Trophoblast cell (in vitro differentiated cells and primary cell): Measurements from ENCODE around the gene ITPA.

ENCODE experiments used
- DNase-seq, 2 donors: peaks; one replicate each; pipeline ENCODE4 v3.0.0-alpha.2; 2016
- H2AFZ ChIP-seq: 2 replicates; pipeline ENCODE4 v1.6.1; 2013; ENCODE audit warnings: low read length, moderate library complexity, mild to moderate bottlenecking; ENCODE audit not compliant: insufficient read depth, poor library complexity
- H2AK5ac ChIP-seq: 2 replicates; pipeline ENCODE4 v1.6.1; 2013; ENCODE audit warnings: mild to moderate bottlenecking, low read length
- H2BK120ac ChIP-seq: 2 replicates; pipeline ENCODE4 v1.6.1; 2013; ENCODE audit warnings: low read length, mild to moderate bottlenecking, moderate library complexity; ENCODE audit not compliant: insufficient read depth, poor library complexity
- H2BK12ac ChIP-seq: 2 replicates; pipeline ENCODE4 v1.6.1; 2013; ENCODE audit warnings: mild to moderate bottlenecking, low read length, moderate library complexity
- H2BK5ac ChIP-seq: 2 replicates; pipeline ENCODE4 v1.6.1; 2013; ENCODE audit warnings: low read length, low read depth, moderate library complexity, mild to moderate bottlenecking; ENCODE audit not compliant: poor library complexity
- H3K14ac ChIP-seq: 2 replicates; pipeline ENCODE4 v1.6.1; 2013; ENCODE audit warnings: mild to moderate bottlenecking, low read length
- H3K18ac ChIP-seq: 2 replicates; pipeline ENCODE4 v1.6.1; 2013; ENCODE audit warnings: mild to moderate bottlenecking, low read length
- H3K23ac ChIP-seq: 2 replicates; pipeline ENCODE4 v1.6.1; 2013; ENCODE audit warnings: low read length
- H3K27ac ChIP-seq: 2 replicates; pipeline ENCODE4 v1.5.1; 2013; ENCODE audit warnings: low read depth, mild to moderate bottlenecking, inconsistent platforms, low read length, moderate library complexity
- H3K27me3 ChIP-seq: 2 replicates; pipeline ENCODE4 v1.6.1; 2013; ENCODE audit warnings: inconsistent platforms, mild to moderate bottlenecking, low read length, moderate library complexity; ENCODE audit not compliant: insufficient read depth
- H3K36me3 ChIP-seq, 2 experiments: 1 replicate in 1 of 2; 2 replicates in 1 of 2; pipeline ENCODE4 v1.6.1; 2013; ENCODE audit warnings: low read length in 2 of 2, mild to moderate bottlenecking in 2 of 2, moderate library complexity in 1 of 2; ENCODE audit not compliant: insufficient read depth in 2 of 2, control insufficient read depth in 1 of 2
- H3K4ac ChIP-seq: 2 replicates; pipeline ENCODE4 v1.6.1; 2013; ENCODE audit warnings: low read depth, mild to moderate bottlenecking, low read length, moderate library complexity
- H3K4me1 ChIP-seq, 2 experiments: 1 replicate in 1 of 2; 2 replicates in 1 of 2; pipeline ENCODE4 v1.6.1; 2013; ENCODE audit warnings: low read length in 2 of 2, mild to moderate bottlenecking in 2 of 2, moderate library complexity in 1 of 2; ENCODE audit not compliant: insufficient read depth in 2 of 2, control insufficient read depth in 1 of 2
- H3K4me2 ChIP-seq: 2 replicates; pipeline ENCODE4 v1.6.1; 2013; ENCODE audit warnings: inconsistent platforms, mild to moderate bottlenecking, low read length, moderate library complexity
- H3K4me3 ChIP-seq: 2 replicates; pipeline ENCODE4 v1.5.1; 2013; ENCODE audit warnings: mild to moderate bottlenecking, low read depth, low read length, inconsistent platforms
- H3K79me1 ChIP-seq: one replicate; pipeline ENCODE4 v1.6.1; 2013; ENCODE audit warnings: low read length
- H3K79me2 ChIP-seq: 2 replicates; pipeline ENCODE4 v1.6.1; 2013; ENCODE audit warnings: low read length, mild to moderate bottlenecking; ENCODE audit not compliant: control insufficient read depth, insufficient read depth, poor library complexity
- H3K9ac ChIP-seq: 2 replicates; pipeline ENCODE4 v1.6.1; 2013; ENCODE audit warnings: mild to moderate bottlenecking, low read length
- H3K9me3 ChIP-seq: 2 replicates; pipeline ENCODE4 v1.6.1; 2013; ENCODE audit warnings: low read depth, mild to moderate bottlenecking, control low read depth, inconsistent platforms, low read length; ENCODE audit not compliant: insufficient read depth
- H4K12ac ChIP-seq: 2 replicates; pipeline ENCODE4 v1.6.1; 2013; ENCODE audit warnings: low read depth, mild to moderate bottlenecking, low read length, moderate library complexity
- H4K8ac ChIP-seq: 2 replicates; pipeline ENCODE4 v1.6.1; 2013; ENCODE audit warnings: low read depth, mild to moderate bottlenecking, low read length, moderate library complexity
- H4K91ac ChIP-seq: one replicate; pipeline ENCODE4 v1.6.1; 2013; ENCODE audit warnings: low read depth, mild to moderate bottlenecking, low read length, moderate library complexity
- WGBS: extraction: QIAGEN DNeasy Blood & Tissue Kit; methylation state at CpG from one replicate; pipeline ENCODE4 v1.1.7; 2013; ENCODE audit warnings: missing lambda C conversion rate; ENCODE audit not compliant: insufficient read length, insufficient coverage; ENCODE audit errors: extremely low coverage; 5-methylcytosine and 5-hydroxymethylcytosine counted together

Gene ITPA

DNA sequence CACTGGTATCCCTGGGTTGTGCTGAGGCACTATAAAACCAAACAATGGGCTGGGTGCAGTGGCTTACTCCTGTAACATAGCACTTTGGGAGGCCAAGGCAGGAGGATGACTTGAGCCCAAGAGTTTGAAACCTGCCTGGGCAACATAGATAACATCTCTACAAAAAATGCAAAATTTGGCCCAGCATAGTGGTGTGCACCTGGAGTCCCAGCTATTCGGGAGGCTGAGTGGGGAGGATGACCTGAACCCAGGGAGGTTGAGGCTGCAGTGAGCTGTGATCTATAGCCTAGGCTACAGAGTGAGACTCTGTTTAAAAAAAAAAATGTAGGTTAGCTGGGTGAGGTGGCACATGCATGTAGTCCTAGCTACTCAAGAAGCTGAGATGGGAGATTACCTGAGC, 37.4 kb downstream of the ITPA start:
- Histone ChIP-seq H3K23ac (no peak overlapping the region), H4K91ac (no peak overlapping the region)
- peak in 1 of 2 donors; percentile 63 for DNase-seq

DNA sequence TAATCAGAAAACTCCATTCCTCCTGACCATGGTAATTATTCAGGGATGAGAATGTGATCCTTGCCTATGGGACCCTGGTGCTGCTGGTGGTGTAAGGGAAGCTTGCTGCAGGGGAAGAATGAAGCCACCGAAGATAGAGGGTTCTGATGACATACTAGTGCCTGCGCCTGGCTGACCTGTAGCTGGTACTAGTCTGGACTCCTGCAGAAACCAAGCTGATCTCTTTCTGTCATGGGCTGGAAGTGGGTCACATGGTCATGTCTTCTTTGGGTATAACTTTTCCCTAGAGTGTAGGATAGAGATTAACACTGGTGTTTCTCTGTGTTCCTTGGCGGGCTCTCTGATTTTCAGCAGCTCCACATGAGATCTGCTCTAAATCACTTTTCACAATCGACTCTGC, 38.3 kb downstream of the ITPA start:
- Histone ChIP-seq H4K12ac (no peak overlapping the region), H3K36me3 (peaks cover 7% of the 10 kb centered on the region in 2 experiments), H3K79me2 (no peaks in the 10 kb centered on the region), H3K4me3 (no peak overlapping the region), H2BK5ac (no peak overlapping the region), H3K27ac (no peak overlapping the region), H3K14ac (no peak overlapping the region), H2AFZ (no peak overlapping the region), H4K8ac (no peak overlapping the region), H2BK120ac (no peak overlapping the region), H3K79me1 (no peaks in the 10 kb centered on the region), H3K4ac (no peak overlapping the region), H3K9ac (no peak overlapping the region), H2AK5ac (no peak overlapping the region), H3K23ac (no peak overlapping the region), H4K91ac (no peak overlapping the region), H3K9me3 (no peaks in the 10 kb centered on the region), H3K18ac (no peak overlapping the region), H3K4me2 (no peak overlapping the region), H3K27me3 (peaks cover 15% of the 10 kb centered on the region), H3K4me1 (peaks cover 0 to 7% of the 10 kb centered on the region in 2 experiments), H2BK12ac (no peak overlapping the region)
- no CpG with 5 or more reads among the region's 4 CpGs for WGBS
- peak; percentile 72 to 78 for DNase-seq

More for the DNA sequence above, 37.4 kb downstream of the ITPA start:
- Histone ChIP-seq H3K27me3 (peaks cover 15% of the 10 kb centered on the region), H2AFZ (no peak overlapping the region), H2BK5ac (no peak overlapping the region), H2AK5ac (no peak overlapping the region), H3K4ac (no peak overlapping the region), H3K27ac (no peak overlapping the region), H3K18ac (no peak overlapping the region), H4K8ac (no peak overlapping the region), H3K4me3 (no peak overlapping the region), H4K12ac (no peak overlapping the region), H3K79me1 (no peaks in the 10 kb centered on the region), H3K79me2 (no peaks in the 10 kb centered on the region), H2BK120ac (no peak overlapping the region), H3K4me2 (no peak overlapping the region), H3K36me3 (peaks cover 2% of the 10 kb centered on the region in 2 experiments), H3K4me1 (peaks cover 0 to 7% of the 10 kb centered on the region in 2 experiments), H3K9ac (no peak overlapping the region), H3K14ac (no peak overlapping the region), H3K9me3 (no peaks in the 10 kb centered on the region), H2BK12ac (no peak overlapping the region)
- no CpG with 5 or more reads among the region's 1 CpG for WGBS

DNA sequence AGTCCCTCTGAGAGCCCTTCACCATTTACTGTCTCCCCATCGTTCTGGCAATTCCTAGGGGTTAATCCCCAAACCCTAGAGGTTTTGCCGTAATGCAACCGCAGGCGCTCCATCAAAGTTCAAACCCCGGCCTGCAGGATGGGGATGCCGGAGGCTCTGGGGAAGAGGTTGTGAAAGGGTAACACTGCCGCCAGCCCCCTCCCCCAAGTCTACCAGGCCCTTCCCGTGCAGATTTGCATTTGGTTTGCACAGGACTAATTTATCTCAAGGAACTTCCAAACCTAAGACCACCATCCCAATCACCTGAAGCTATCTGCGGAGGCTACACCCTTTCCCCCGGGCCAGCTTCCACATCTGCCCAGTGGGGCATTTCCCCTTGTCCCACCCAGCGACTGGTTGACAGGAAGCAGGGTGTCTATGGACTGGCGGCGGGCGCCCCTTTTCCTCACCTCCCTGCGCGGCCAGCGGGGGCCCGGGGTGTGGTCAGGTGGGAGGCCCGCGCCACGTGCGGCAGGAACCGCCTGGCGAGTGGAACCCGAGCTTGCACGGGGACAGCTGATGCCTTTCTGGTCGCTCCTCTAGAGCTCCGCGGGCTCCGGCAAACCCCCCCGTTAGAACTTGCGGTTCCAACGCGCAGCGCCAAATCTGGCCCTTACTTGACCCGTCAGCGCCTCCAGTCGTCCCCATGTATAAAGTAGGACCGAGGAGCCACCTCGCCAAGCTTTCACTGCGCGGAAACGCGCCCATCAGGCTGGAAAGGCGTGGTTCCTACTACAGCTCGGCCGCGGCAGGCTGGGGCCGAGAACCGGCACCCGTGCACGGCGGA, 39.1 kb downstream of the ITPA start:
- Histone ChIP-seq H4K91ac (no peak overlapping the region), H2BK12ac (no peak overlapping the region), H3K79me1 (no peaks in the 10 kb centered on the region), H3K4me1 (peaks cover 0 to 7% of the 10 kb centered on the region in 2 experiments), H4K12ac (no peak overlapping the region), H3K4me3 (no peak overlapping the region), H3K9ac (no peak overlapping the region), H3K27ac (no peak overlapping the region), H3K27me3 (peaks cover 15% of the 10 kb centered on the region), H3K36me3 (peaks cover 9 to 10% of the 10 kb centered on the region in 2 experiments), H3K9me3 (no peaks in the 10 kb centered on the region), H3K4me2 (peak overlapping the region; percentile 54), H2AFZ (no peak overlapping the region), H4K8ac (no peak overlapping the region), H3K23ac (no peak overlapping the region), H3K4ac (no peak overlapping the region), H3K14ac (no peak overlapping the region), H3K79me2 (no peaks in the 10 kb centered on the region), H3K18ac (no peak overlapping the region), H2BK120ac (no peak overlapping the region), H2AK5ac (no peak overlapping the region), H2BK5ac (no peak overlapping the region)
- peak; percentile 32 to 60 for DNase-seq
- no CpG with 5 or more reads among the region's 53 CpGs for WGBS

DNA sequence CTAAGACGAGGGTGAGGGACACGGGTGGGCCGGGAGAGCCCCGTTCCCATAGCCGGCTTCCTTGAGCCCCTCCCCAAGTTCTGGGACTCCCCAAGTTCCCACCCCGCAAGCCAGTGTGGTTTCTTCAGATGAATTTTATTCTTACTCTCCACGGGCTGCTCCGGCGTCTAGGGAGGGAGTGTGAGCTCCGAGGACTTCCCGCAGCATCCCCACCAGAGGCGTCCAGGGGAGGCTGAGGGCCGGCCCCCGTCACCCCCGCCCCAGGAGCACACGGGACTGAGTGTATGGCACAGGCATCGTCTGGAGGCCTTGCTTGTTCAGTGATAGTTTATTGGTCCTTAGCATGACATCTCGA, 39.7 kb downstream of the ITPA start:
- no peak overlapping the region for H3K14ac ChIP-seq
- peaks cover 15% of the 10 kb centered on the region for H3K27me3 ChIP-seq
- no CpG with 5 or more reads among the region's 18 CpGs for WGBS
- H3K23ac ChIP-seq = no peak overlapping the region
- no peak overlapping the region for H3K18ac ChIP-seq
- peaks cover 0 to 7% of the 10 kb centered on the region in 2 experiments for H3K4me1 ChIP-seq
- H4K12ac ChIP-seq = no peak overlapping the region
- H3K4me2 ChIP-seq = peak overlapping the region; percentile 54
- no peak overlapping the region for H3K27ac ChIP-seq
- H3K79me2 ChIP-seq = no peaks in the 10 kb centered on the region
- no peak overlapping the region for H2BK120ac ChIP-seq
- no peak overlapping the region for H4K91ac ChIP-seq
- no peak overlapping the region for H3K4ac ChIP-seq
- DNase-seq = no peak
- H4K8ac ChIP-seq = no peak overlapping the region
- no peak overlapping the region for H2AK5ac ChIP-seq
- no peak overlapping the region for H2BK5ac ChIP-seq
- peaks cover 11 to 12% of the 10 kb centered on the region in 2 experiments for H3K36me3 ChIP-seq
- no peaks in the 10 kb centered on the region for H3K79me1 ChIP-seq
- no peak overlapping the region for H2AFZ ChIP-seq
- H3K4me3 ChIP-seq = no peak overlapping the region
- no peak overlapping the region for H2BK12ac ChIP-seq
- H3K9ac ChIP-seq = no peak overlapping the region
- H3K9me3 ChIP-seq = no peaks in the 10 kb centered on the region
